Endodermal cell (in vitro differentiated cells): ENCODE data around the gene PRKAG2. TPM values are rescaled to one million over a fixed set of nuclear protein-coding genes. Genes with fewer than 3 reads are reported as not detected.
A peak's percentile ranks its signal among the peaks of the same experiment; 100 is the strongest.

Experiments used
- DNase-seq: peaks from one replicate; pipeline ENCODE4 v3.0.0-alpha.2; 2017
- H3K27ac ChIP-seq: 2 replicates; pipeline ENCODE4 v1.5.1; 2013; ENCODE audit warnings: mild to moderate bottlenecking, low read depth, low read length, moderate library complexity
- H3K27me3 ChIP-seq: 2 replicates; pipeline ENCODE4 v1.6.1; 2013; ENCODE audit warnings: mild to moderate bottlenecking, low read length, moderate library complexity; ENCODE audit not compliant: insufficient read depth, control insufficient read depth, poor library complexity, severe bottlenecking
- H3K36me3 ChIP-seq: 2 replicates; pipeline ENCODE4 v1.7.0; 2013; ENCODE audit warnings: mild to moderate bottlenecking, low read length, moderate library complexity; ENCODE audit not compliant: control insufficient read depth, insufficient read depth
- H3K4me1 ChIP-seq: one replicate; pipeline ENCODE4 v1.7.0; 2013; ENCODE audit warnings: low read length; ENCODE audit not compliant: control insufficient read depth, insufficient read depth
- H3K4me3 ChIP-seq: 2 replicates; pipeline ENCODE4 v1.5.1; 2013; ENCODE audit warnings: mild to moderate bottlenecking, low read length, moderate library complexity
- H3K9ac ChIP-seq: 2 replicates; pipeline ENCODE4 v1.6.1; 2013; ENCODE audit warnings: mild to moderate bottlenecking, low read length, moderate library complexity; ENCODE audit not compliant: poor library complexity, severe bottlenecking; ENCODE audit errors: extremely low read depth
- H3K9me3 ChIP-seq: 2 replicates; pipeline ENCODE4 v1.6.1; 2013; ENCODE audit warnings: mild to moderate bottlenecking, low read length, moderate library complexity; ENCODE audit not compliant: control insufficient read depth
- H3K27ac Mint-ChIP-seq: 2 replicates; pipeline ENCODE4 v1.8.0; 2020; ENCODE audit warnings: mixed read lengths
- H3K27me3 Mint-ChIP-seq: 2 replicates; pipeline ENCODE4 v1.8.0; 2021; ENCODE audit warnings: mild to moderate bottlenecking, mixed read lengths; ENCODE audit not compliant: insufficient read depth
- H3K36me3 Mint-ChIP-seq: 2 replicates; pipeline ENCODE4 v1.8.0; 2020; ENCODE audit warnings: low read depth, mixed read lengths
- H3K4me1 Mint-ChIP-seq: 2 replicates; pipeline ENCODE4 v1.8.0; 2020; ENCODE audit warnings: mixed read lengths
- H3K4me3 Mint-ChIP-seq: 2 replicates; pipeline ENCODE4 v1.8.0; 2020; ENCODE audit warnings: mild to moderate bottlenecking, moderate library complexity, mixed read lengths
- H3K9me3 Mint-ChIP-seq: 2 replicates; pipeline ENCODE4 v1.8.0; 2020; ENCODE audit warnings: mild to moderate bottlenecking, mixed read lengths
- WGBS, 2 experiments: methylation state at CpG; one replicate each; pipeline versions ENCODE4 v1.1.5 to v1.1.7; 2013; ENCODE audit warnings: missing lambda C conversion rate in 2 of 2, mixed read lengths in 1 of 2; ENCODE audit not compliant: insufficient coverage in 1 of 2, insufficient read length in 1 of 2; 5-methylcytosine and 5-hydroxymethylcytosine counted together
- total RNA-seq, 2 donors: library from RNA; stranded (reverse); fragmentation: NEBNext Ultra II Directional in 1 of 2; extraction: Animal tissue kit (Norgen Biotek cat#: 25700) in 1 of 2; gene quantifications; 2 replicates in 1 of 2; 3 replicates in 1 of 2; pipeline ENCODE4 v1.2.1, GENCODE V29; 2021
- TF ChIP-seq, protein P1 (sequence below): fragments of 200-600 bp; sonication (generic); conservative IDR thresholded peaks from 2 replicates; pipeline ENCODE4 v1.5.0; 2021; ENCODE audit warnings: antibody characterized with exemption, mild to moderate bottlenecking

The PRKAG2 gene
- total RNA-seq, 2 donors from 2014 or later = 17.2 to 20.7 TPM

DNA sequence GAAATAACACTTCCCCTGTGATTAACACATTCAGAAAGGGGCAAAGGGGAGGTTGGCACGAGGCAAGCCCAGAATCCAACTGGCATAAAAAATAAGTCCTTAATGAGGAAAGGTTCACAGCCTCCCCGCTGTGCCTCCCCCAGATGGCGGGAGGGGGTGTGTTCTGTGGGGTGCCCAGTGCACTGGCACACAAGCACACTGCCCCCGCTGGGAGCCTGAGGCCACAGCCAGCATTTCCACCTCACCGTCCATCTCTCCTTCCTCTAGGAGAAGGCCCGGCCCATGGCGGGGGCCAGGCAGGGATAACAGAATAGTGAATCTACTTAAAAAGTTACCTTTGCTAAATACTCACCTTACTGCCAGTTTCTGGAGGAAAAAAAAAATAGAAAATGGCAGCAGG lies 43.2 kb downstream of the PRKAG2 start:
- Mint-ChIP-seq H3K4me1 (peaks cover 17% of the 10 kb centered on the region), H3K9me3 (no peaks in the 10 kb centered on the region)

DNA sequence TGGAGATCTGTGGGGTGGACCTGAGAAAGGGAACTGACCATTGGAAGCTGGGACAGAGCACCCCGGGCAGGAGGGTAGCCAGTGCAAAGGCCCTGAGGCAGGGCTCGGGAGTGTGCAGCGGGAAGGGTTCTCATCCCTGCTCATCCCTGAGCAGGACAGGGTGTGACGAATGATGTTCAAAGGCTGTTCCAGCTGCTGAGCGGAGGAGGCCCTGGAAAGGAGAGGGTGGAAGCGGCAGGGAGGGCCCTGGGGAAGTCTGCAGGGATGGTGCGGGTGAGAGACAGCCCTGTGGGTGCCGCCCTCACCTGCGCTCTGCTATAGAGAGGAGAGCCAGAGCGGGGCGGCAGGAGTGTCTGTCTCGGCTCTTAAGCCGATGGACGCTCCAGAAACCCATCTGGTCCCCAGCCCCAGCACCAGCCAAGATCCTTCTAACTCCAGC lies 43.7 kb downstream of the PRKAG2 start:
- no peak overlapping the region for H3K27ac Mint-ChIP-seq
- H3K9me3 Mint-ChIP-seq = no peaks in the 10 kb centered on the region
- peaks cover 16% of the 10 kb centered on the region for H3K4me1 Mint-ChIP-seq
- 95% methylated on average over 14 of the region's 14 CpGs; no CpG with 5 or more reads in 1 of the 2 experiments for WGBS, 2 experiments
- Histone ChIP-seq H3K9me3 (no peaks in the 10 kb centered on the region), H3K27me3 (no peaks in the 10 kb centered on the region), H3K9ac (no peak overlapping the region), H3K36me3 (no peaks in the 10 kb centered on the region), H3K27ac (no peak overlapping the region), H3K4me1 (peaks cover 13% of the 10 kb centered on the region), H3K4me3 (no peak overlapping the region)
- H3K27me3 Mint-ChIP-seq = peaks cover 37% of the 10 kb centered on the region
- no peak overlapping the region for H3K4me3 Mint-ChIP-seq
- no peaks in the 10 kb centered on the region for H3K36me3 Mint-ChIP-seq
- DNase-seq = no peak
- TF ChIP-seq, protein P1, sequence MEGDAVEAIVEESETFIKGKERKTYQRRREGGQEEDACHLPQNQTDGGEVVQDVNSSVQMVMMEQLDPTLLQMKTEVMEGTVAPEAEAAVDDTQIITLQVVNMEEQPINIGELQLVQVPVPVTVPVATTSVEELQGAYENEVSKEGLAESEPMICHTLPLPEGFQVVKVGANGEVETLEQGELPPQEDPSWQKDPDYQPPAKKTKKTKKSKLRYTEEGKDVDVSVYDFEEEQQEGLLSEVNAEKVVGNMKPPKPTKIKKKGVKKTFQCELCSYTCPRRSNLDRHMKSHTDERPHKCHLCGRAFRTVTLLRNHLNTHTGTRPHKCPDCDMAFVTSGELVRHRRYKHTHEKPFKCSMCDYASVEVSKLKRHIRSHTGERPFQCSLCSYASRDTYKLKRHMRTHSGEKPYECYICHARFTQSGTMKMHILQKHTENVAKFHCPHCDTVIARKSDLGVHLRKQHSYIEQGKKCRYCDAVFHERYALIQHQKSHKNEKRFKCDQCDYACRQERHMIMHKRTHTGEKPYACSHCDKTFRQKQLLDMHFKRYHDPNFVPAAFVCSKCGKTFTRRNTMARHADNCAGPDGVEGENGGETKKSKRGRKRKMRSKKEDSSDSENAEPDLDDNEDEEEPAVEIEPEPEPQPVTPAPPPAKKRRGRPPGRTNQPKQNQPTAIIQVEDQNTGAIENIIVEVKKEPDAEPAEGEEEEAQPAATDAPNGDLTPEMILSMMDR = no peak

More for the DNA sequence above, 43.2 kb downstream of the PRKAG2 start:
- H3K27ac ChIP-seq = no peak overlapping the region
- H3K27me3 ChIP-seq = no peaks in the 10 kb centered on the region
- no peaks in the 10 kb centered on the region for H3K36me3 Mint-ChIP-seq
- no peaks in the 10 kb centered on the region for H3K36me3 ChIP-seq
- H3K27me3 Mint-ChIP-seq = peaks cover 37% of the 10 kb centered on the region
- TF ChIP-seq, protein P1 = peak; percentile 51
- peaks cover 13% of the 10 kb centered on the region for H3K4me1 ChIP-seq
- H3K4me3 ChIP-seq = no peak overlapping the region
- DNase-seq = no peak
- no peaks in the 10 kb centered on the region for H3K9me3 ChIP-seq
- 88% methylated on average over 7 of the region's 7 CpGs; no CpG with 5 or more reads in 1 of the 2 experiments for WGBS, 2 experiments
- H3K9ac ChIP-seq = no peak overlapping the region
- H3K27ac Mint-ChIP-seq = no peak overlapping the region
- no peak overlapping the region for H3K4me3 Mint-ChIP-seq

DNA sequence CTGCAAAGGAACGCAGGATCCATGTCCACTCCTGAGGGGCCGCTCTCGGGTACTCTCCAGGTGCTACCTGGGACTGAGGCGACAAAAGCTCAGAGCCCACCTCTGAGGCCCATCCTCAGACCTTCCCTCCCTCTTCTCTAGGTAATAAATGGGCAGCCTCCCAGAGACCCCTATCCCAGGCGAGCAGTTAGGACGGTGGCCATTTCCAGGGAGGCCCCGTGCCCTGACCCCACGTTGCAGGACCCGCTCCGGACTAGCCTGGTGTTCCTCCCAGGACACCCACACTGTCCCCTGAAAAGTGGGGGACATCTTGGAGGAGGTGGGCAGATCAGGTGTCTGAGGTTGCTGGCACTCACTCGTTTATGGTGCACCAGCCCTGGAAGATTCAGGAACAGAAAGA lies 44.3 kb downstream of the PRKAG2 start:
- Histone ChIP-seq H3K9ac (no peak overlapping the region), H3K4me3 (no peak overlapping the region), H3K4me1 (peaks cover 11% of the 10 kb centered on the region), H3K36me3 (no peaks in the 10 kb centered on the region), H3K9me3 (no peaks in the 10 kb centered on the region), H3K27ac (no peak overlapping the region), H3K27me3 (no peaks in the 10 kb centered on the region)
- Mint-ChIP-seq H3K27me3 (peaks cover 34% of the 10 kb centered on the region), H3K4me3 (no peak overlapping the region), H3K4me1 (peaks cover 14% of the 10 kb centered on the region), H3K27ac (no peak overlapping the region), H3K9me3 (no peaks in the 10 kb centered on the region), H3K36me3 (no peaks in the 10 kb centered on the region)
- no peak for DNase-seq
- TF ChIP-seq, protein P1 = no peak
- 94% methylated on average over 5 to 11 of the region's 11 CpGs for whole genome bisulfite sequencing, 2 experiments
